GM12864 (cell line): ENCODE results near the gene PSMB2.

Experiments used
- DNase-seq: peaks from one replicate; pipeline ENCODE4 v3.0.0-alpha.2; 2011; ENCODE audit warnings: low read depth
- H3K4me3 ChIP-seq: 2 replicates; pipeline ENCODE4 v1.5.1; 2011; ENCODE audit warnings: mild to moderate bottlenecking, low read depth, low read length, control low read depth
- TF ChIP-seq, protein P1 (sequence below): IDR thresholded peaks from 2 replicates; pipeline ENCODE4 v1.5.1; 2011; ENCODE audit warnings: low read depth, mild to moderate bottlenecking, moderate library complexity, low read length, control low read depth, inconsistent platforms; ENCODE audit errors: missing control alignments

The PSMB2 gene

GRCh38 chr1:35605071-35605866 is 36.1 kb downstream of the PSMB2 start:
- no peak for DNase-seq
- H3K4me3 ChIP-seq, result no peak overlapping the region
- TF ChIP-seq, protein P1, sequence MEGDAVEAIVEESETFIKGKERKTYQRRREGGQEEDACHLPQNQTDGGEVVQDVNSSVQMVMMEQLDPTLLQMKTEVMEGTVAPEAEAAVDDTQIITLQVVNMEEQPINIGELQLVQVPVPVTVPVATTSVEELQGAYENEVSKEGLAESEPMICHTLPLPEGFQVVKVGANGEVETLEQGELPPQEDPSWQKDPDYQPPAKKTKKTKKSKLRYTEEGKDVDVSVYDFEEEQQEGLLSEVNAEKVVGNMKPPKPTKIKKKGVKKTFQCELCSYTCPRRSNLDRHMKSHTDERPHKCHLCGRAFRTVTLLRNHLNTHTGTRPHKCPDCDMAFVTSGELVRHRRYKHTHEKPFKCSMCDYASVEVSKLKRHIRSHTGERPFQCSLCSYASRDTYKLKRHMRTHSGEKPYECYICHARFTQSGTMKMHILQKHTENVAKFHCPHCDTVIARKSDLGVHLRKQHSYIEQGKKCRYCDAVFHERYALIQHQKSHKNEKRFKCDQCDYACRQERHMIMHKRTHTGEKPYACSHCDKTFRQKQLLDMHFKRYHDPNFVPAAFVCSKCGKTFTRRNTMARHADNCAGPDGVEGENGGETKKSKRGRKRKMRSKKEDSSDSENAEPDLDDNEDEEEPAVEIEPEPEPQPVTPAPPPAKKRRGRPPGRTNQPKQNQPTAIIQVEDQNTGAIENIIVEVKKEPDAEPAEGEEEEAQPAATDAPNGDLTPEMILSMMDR, result no peak

DNA sequence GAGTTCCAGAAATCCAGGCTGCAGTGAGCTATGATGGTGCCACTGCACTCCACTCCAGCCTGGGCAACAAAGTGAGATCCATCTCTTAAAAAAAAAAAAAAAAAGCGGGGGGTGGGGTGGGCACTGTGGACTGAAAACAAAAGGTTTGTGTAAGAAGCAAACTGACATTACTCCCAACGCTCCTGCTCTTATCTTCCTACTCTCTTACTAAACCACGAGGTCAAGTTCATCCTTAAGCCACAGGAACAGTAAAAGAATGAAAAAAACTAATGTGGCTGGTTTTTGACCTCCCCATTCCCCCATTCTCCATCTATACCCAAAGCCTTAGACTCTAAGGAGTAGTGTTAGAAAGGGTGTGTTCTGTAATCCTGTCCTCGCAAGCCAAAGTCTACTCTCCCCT is 37.4 kb downstream of the PSMB2 start:
- no peak overlapping the region for H3K4me3 ChIP-seq
- no peak for DNase-seq
- TF ChIP-seq, protein P1, result no peak

DNA sequence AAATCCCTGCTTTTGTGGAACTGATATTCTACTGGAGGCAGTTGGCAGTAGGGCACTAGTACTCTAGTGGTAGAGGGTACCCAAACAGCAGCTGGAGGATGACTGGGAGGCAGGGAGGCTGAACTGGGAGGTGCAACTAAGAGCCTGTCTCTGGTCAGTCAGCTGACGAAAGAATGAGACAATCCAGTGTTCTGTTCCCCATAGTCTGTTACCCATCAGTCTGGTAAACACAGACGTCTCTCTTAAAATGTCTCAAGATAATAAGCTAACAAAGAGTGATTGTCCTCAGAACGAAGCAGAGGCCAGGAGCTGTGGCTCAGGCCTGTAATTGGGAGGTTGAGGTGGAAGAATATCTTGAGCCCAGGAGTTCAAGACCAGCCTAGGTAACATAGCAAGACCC is 37.9 kb downstream of the PSMB2 start:
- no peak for DNase-seq
- TF ChIP-seq, protein P1, result no peak
- H3K4me3 ChIP-seq, result no peak overlapping the region

DNA sequence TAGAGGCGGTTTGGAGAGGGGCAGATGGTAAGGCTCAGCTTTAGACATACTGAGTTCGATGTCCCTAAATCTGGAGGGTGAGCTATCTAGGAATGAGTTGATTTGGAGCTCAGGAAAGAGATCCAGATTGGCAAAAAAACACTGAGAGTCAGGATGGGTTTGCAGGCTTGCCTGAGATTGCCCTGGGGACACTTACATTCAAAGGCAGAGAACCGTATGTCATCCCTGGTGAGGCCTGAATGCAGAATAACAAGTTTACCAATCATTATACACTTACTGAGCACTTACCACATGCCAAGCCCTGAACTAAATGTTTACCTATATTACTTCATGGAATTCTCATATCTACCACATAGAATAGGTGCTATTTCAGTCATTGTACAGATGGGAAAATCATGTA is 40.7 kb downstream of the PSMB2 start:
- no peak for DNase-seq
- TF ChIP-seq, protein P1, result no peak
- no peak overlapping the region for H3K4me3 ChIP-seq

- no peak for DNase-seq
- no peak overlapping the region for H3K4me3 ChIP-seq
- TF ChIP-seq, protein P1, result no peak
Observed at GRCh38 chr1:35599411-35599810, 41.9 kb downstream of the PSMB2 start.

GRCh38 chr1:35598895-35599294 is 42.4 kb downstream of the PSMB2 start:
- DNase-seq, result no peak
- H3K4me3 ChIP-seq, result no peak overlapping the region
- TF ChIP-seq, protein P1, result no peak

DNA sequence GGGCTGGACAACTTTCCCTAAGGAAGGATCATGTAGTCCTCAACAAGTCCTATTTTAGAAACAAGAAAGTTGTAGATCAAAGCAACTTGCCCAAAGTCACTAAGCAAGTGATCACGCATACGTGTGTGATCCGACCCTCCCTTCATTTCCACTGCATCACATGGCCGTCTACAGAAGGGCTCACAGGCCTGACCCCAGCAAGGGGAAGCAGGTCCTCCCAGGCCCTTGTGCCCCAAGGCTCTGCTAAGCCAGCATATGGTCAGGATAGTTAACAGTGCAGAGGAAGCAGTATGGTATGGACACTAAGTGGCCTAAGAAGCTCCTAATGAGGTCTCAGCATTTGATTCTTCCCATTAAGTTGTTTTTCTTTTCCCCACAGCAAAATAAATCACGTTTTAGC is 43.5 kb downstream of the PSMB2 start:
- TF ChIP-seq, protein P1, result no peak

More for the DNA sequence above, 43.5 kb downstream of the PSMB2 start:
- H3K4me3 ChIP-seq, result no peak overlapping the region
- no peak for DNase-seq
